HG03469 (cell line): ENCODE data around the gene INTS3.
"Not testable (repeated sequence)": the region's sequence is repeated elsewhere in the genome, so short reads cannot be mapped to it uniquely, and the experiment has no call there.

ENCODE experiments used
- ATAC-seq: cut with Tn5 transposase; IDR thresholded peaks from one replicate; pipeline ENCODE4 v1.9.1; 2021; ENCODE audit warnings: mild to moderate bottlenecking, moderate library complexity, moderate number of reproducible peaks; ENCODE audit not compliant: unreplicated experiment

INTS3 gene

GRCh38 chr1:153778051-153778823 is 50.4 kb downstream of the INTS3 start:
- no peak for ATAC-seq

GRCh38 chr1:153778824-153779519 is 51.1 kb downstream of the INTS3 start:
- no peak for ATAC-seq

GRCh38 chr1:153779781-153780541 is 52.1 kb downstream of the INTS3 start:
- no peak for ATAC-seq

- no peak for ATAC-seq
These were observed 52.7 kb downstream of the INTS3 start for GRCh38 chr1:153780551-153780950.

- not testable (repeated sequence) for ATAC-seq
These were observed 54.8 kb downstream of the INTS3 start for GRCh38 chr1:153782648-153783047.

- peak; percentile 80 for ATAC-seq
These were observed 55.7 kb downstream of the INTS3 start for GRCh38 chr1:153783233-153784190.

- ATAC-seq: no peak
These were observed 58.4 kb downstream of the INTS3 start for GRCh38 chr1:153786038-153786790.

GRCh38 chr1:153789478-153790034 is 61.7 kb downstream of the INTS3 start:
- ATAC-seq: no peak

GRCh38 chr1:153790313-153790965 is 62.6 kb downstream of the INTS3 start:
- peak; percentile 6 for ATAC-seq

GRCh38 chr1:153790966-153791647 is 63.3 kb downstream of the INTS3 start:
- peak; percentile 63 for ATAC-seq

GRCh38 chr1:153791648-153792253 is 63.9 kb downstream of the INTS3 start:
- ATAC-seq: no peak

- ATAC-seq: no peak
These were observed 64.8 kb downstream of the INTS3 start for GRCh38 chr1:153792631-153793041.

GRCh38 chr1:153793261-153793972 is 65.6 kb downstream of the INTS3 start:
- no peak for ATAC-seq

GRCh38 chr1:153793973-153794615 is 66.2 kb downstream of the INTS3 start:
- no peak for ATAC-seq

GRCh38 chr1:153794624-153795329 is 66.9 kb downstream of the INTS3 start:
- ATAC-seq: no peak

GRCh38 chr1:153795330-153795837 is 67.5 kb downstream of the INTS3 start:
- no peak for ATAC-seq
